GM19452 (cell line): ENCODE results near the gene PGM5.

Experiments
- ATAC-seq: cut with Tn5 transposase; IDR thresholded peaks from one replicate; pipeline ENCODE4 v1.9.1; 2021; ENCODE audit not compliant: unreplicated experiment

PGM5 gene

DNA sequence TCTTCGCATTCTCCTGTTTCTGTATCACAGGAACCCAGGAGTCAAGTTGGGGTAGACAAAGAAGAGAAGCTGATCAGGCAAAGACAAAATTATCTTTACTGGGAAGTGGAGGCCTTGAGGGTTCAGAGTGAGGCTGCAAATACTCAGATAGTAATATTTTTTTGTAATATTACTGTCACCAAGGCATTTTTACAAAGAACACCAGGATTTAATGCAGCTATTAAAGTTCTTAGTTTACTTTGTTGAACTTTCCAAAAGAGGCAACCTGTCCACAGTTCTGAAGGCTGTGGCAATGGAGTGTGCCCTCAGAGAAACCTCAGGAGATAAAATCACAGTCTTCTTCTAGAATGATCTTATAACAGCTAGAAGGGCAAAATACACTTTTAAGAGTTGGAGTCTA lies 74.9 kb downstream of the PGM5 start:
- ATAC-seq = no peak

GRCh38 chr9:68433531-68434110 lies 77.2 kb downstream of the PGM5 start:
- ATAC-seq = no peak

GRCh38 chr9:68437785-68438184 lies 81.4 kb downstream of the PGM5 start:
- ATAC-seq = no peak

- ATAC-seq = no peak
These were observed 87.2 kb downstream of the PGM5 start for GRCh38 chr9:68443624-68444023.

GRCh38 chr9:68446836-68447235 lies 90.4 kb downstream of the PGM5 start:
- ATAC-seq = no peak

- no peak for ATAC-seq
These were observed 91.2 kb downstream of the PGM5 start for GRCh38 chr9:68447611-68448010.

DNA sequence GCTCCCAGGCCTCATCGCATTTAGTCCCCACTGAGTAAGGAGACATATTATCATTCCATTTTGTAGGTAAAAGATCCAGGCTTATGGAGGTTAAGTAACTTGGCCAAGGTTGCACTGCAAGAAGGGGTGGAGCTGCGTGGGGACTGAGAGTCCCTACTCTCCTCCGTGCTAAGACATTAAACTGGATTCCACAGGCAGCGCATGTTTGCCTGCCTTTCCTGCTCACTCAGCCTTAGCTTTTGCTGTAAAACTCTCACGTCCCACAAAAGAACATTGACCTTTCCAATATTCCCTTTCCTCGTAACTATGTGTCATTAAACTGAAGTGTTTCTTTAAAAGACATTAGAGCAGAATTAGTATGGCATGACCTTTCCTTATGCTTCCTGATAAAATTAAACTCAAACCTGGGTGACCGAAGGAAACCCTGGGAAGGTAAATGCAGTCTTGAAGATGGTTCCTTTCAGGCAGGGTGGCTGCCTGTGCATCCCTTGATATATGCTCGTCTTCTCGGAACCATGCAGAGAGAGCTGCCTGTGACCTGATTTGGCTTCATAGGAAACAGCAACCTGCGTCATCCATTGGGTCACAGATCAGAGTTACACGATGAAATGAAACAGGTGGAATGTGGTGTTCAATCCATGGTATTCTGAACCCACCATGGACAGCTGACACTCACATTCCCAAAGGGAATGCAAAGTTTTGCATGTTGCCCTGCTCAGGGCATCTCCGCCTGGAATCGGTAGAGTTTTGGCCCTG lies 98.3 kb downstream of the PGM5 start:
- ATAC-seq = no peak

- ATAC-seq = no peak
These were observed 99.0 kb downstream of the PGM5 start for GRCh38 chr9:68455451-68455850.

DNA sequence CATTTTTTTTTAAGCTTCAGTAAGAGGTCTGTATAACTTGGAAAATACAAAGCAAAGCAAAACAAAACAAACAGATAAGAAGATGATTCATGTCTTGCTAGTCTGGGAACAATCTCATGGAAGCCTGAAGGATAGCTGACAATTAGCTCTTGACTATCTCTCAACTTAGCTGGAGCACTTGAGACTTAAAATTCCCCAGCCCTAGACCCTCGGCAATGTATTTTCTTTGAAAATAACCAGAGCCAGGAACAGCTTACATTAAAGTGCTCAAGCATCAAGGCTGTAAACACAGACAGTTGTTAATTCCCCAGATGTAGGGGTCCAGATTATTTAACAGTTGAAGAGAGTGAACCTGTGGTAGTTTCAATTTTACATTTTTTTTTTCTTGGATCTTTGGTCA lies 101.4 kb downstream of the PGM5 start:
- no peak for ATAC-seq

DNA sequence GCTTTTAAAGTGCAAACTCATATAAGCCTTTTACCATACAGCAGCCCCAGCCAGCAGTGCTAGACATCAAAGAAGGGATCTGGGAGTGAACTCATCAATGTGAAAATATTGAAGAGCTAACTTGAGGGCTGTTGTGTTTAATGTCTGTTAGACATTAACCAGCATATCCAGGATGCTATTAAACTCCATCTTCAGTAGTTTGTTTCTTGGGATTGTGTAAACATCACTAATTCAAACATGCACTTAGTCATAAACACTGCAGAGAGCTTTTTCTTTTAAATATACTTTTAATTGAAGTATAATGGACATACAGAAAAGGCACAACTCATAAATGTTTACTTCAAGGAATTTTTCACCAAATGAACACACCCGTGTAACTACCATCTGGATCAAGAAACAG lies 102.5 kb downstream of the PGM5 start:
- ATAC-seq = no peak

GRCh38 chr9:68462105-68462775 lies 105.8 kb downstream of the PGM5 start:
- ATAC-seq = no peak

DNA sequence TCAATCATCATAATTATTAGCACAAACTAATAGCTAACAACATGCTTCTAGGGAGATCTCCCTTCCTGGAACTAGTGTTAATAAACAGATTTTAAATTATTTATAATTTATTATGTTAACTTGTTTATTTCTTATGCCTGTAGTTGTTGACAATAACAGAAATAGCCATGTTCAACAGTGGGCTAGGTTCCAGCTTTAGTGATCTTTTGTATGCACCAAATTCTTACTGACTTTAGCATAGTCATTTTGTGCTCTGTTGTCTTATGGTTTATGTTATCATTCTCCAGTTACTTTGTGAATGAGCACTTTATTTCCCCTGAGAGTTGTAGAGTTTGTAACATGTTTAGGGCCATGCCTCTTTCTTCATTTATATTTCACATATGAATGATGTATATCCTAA lies 113.7 kb downstream of the PGM5 start:
- ATAC-seq = no peak

- no peak for ATAC-seq
These were observed 114.2 kb downstream of the PGM5 start for GRCh38 chr9:68470634-68471033.

- no peak for ATAC-seq
These were observed 115.7 kb downstream of the PGM5 start for GRCh38 chr9:68472119-68472518.

DNA sequence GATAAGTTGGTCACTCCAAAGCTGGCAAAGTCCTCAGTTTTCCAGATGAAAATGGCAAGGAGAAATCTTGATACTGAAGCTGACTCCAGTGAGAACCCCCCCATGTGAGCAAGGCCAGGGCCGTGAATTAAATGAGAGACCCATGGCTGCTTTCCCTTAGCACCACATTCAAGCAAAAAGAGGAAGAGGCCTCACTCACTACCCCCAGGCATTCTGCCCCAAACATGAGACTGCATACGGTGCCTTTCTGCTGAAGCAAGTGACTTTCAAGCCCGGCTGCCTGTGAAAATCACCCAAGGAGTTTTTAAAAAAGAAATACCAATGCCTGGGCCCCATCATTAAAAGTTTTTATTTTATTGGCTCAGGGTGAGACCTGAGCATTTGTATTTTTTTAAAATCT lies 117.4 kb downstream of the PGM5 start:
- no peak for ATAC-seq

DNA sequence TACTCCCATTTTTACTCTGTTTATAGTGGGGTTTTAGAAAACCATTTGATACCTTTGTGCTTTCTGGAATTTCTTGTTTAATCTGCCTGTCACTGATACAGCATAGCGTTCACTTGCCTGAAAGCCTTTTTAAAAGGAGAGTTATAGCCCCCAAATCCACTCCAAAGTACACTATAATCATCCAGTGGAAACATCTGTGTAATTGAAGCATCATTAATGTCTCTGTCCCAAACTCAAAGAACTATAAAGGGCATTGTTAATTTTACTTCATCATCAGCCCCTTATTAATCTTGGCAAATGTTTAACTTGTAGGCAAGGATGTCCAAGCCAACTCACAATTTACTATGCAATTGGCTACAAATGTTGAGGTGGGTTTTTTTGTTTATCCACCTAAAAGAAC lies 120.0 kb downstream of the PGM5 start:
- ATAC-seq = no peak

GRCh38 chr9:68476847-68477246 lies 120.4 kb downstream of the PGM5 start:
- ATAC-seq = no peak

- ATAC-seq = no peak
These were observed 124.4 kb downstream of the PGM5 start for GRCh38 chr9:68480807-68481206.

- no peak for ATAC-seq
These were observed 126.1 kb downstream of the PGM5 start for GRCh38 chr9:68482548-68482947.

GRCh38 chr9:68488126-68488525 lies 131.7 kb downstream of the PGM5 start:
- ATAC-seq = no peak

GRCh38 chr9:68489646-68490045 lies 133.2 kb downstream of the PGM5 start:
- ATAC-seq = no peak

- no peak for ATAC-seq
These were observed 136.4 kb downstream of the PGM5 start for GRCh38 chr9:68492806-68493205.
